Measurements from ENCODE around the gene PDE6C.
"Not testable (repeated sequence)": the region's sequence is repeated elsewhere in the genome, so short reads cannot be mapped to it uniquely, and the experiment has no call there.

PDE6C gene

GRCh38 chr10:93630625-93631557, 18.6 kb downstream of the PDE6C start:
- DNase-seq (ENCODE audit: low read depth in 2 of 2) = no peak

- no peak for DNase-seq (ENCODE audit: low read depth in 2 of 2)
These were observed 27.5 kb downstream of the PDE6C start for GRCh38 chr10:93639791-93640190.

GRCh38 chr10:93652857-93653256, 40.5 kb downstream of the PDE6C start:
- DNase-seq (ENCODE audit: low read depth in 2 of 2) = no peak

- DNase-seq (ENCODE audit: low read depth in 2 of 2) = no peak
These were observed 41.9 kb downstream of the PDE6C start for GRCh38 chr10:93654201-93654600.

- no peak for DNase-seq (ENCODE audit: low read depth in 2 of 2)
These were observed 43.8 kb downstream of the PDE6C start for GRCh38 chr10:93656155-93656554.

- no peak for DNase-seq (ENCODE audit: low read depth in 2 of 2)
These were observed 45.4 kb downstream of the PDE6C start for GRCh38 chr10:93657757-93658156.

GRCh38 chr10:93666030-93666429, 53.7 kb downstream of the PDE6C start:
- no peak for DNase-seq (ENCODE audit: low read depth in 2 of 2)

GRCh38 chr10:93667795-93668194, 55.5 kb downstream of the PDE6C start:
- no peak for DNase-seq (ENCODE audit: low read depth in 2 of 2)

- DNase-seq (ENCODE audit: low read depth in 2 of 2) = no peak
These were observed 58.0 kb downstream of the PDE6C start for GRCh38 chr10:93670372-93670771.

GRCh38 chr10:93671042-93671441, 58.7 kb downstream of the PDE6C start:
- no peak for DNase-seq (ENCODE audit: low read depth in 2 of 2)

GRCh38 chr10:93672022-93672678, 59.8 kb downstream of the PDE6C start:
- DNase-seq (ENCODE audit: low read depth in 2 of 2) = no peak

GRCh38 chr10:93672890-93673289, 60.6 kb downstream of the PDE6C start:
- no peak for DNase-seq (ENCODE audit: low read depth in 2 of 2)

- DNase-seq (ENCODE audit: low read depth in 2 of 2) = no peak
These were observed 61.5 kb downstream of the PDE6C start for GRCh38 chr10:93673791-93674190.

- no peak for DNase-seq (ENCODE audit: low read depth in 2 of 2)
These were observed 66.0 kb downstream of the PDE6C start for GRCh38 chr10:93678386-93678785.

- no peak for DNase-seq (ENCODE audit: low read depth in 2 of 2)
These were observed 66.7 kb downstream of the PDE6C start for GRCh38 chr10:93678805-93679587.

GRCh38 chr10:93680412-93681047, 68.2 kb downstream of the PDE6C start:
- DNase-seq (ENCODE audit: low read depth in 2 of 2) = no peak

- DNase-seq (ENCODE audit: low read depth in 2 of 2) = no peak
These were observed 75.4 kb downstream of the PDE6C start for GRCh38 chr10:93687737-93688136.

- no peak for DNase-seq (ENCODE audit: low read depth in 2 of 2)
These were observed 83.4 kb downstream of the PDE6C start for GRCh38 chr10:93695740-93696139.

GRCh38 chr10:93696582-93696981, 84.2 kb downstream of the PDE6C start:
- not testable (repeated sequence) for DNase-seq (ENCODE audit: low read depth in 2 of 2)

GRCh38 chr10:93697207-93697606, 84.9 kb downstream of the PDE6C start:
- DNase-seq (ENCODE audit: low read depth in 2 of 2) = no peak

GRCh38 chr10:93701866-93702209, 89.5 kb downstream of the PDE6C start:
- no peak for DNase-seq (ENCODE audit: low read depth in 2 of 2)
